ENCODE results near the gene ASB10.

DNA sequence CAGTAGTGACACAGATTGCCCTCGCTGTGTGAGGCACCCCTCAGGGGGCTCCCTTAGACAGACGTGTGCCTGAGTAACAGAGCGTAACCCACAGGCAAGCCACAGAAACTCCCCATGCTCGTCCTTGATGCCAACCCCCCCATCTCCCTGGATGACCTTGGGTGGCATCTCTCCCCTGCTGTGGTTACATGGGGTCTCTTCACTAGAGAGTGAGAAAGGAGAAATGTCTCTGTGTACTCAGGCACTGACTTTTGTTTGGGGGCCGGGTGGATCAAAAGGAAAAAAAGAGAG is 1.1 kb upstream of the ASB10 start:
- TF ChIP-seq POLR2AphosphoS5 (IDR thresholded peaks at IDR 0.05; ENCODE audit: low read depth, low read length) (no peak), POLR2A (IDR thresholded peaks at IDR 0.05; ENCODE audit: low read depth, low read length) (no peak)
